Ishikawa (cell line): ENCODE data around the gene PIM2.

Experiments used
- CEBPB ChIP-seq: IDR thresholded peaks from 2 replicates; pipeline ENCODE4 v1.6.1; 2012
- EP300 ChIP-seq: IDR thresholded peaks from 2 replicates; pipeline ENCODE4 v1.6.1; 2012; ENCODE audit warnings: borderline replicate concordance
- RAD21 ChIP-seq: IDR thresholded peaks from 2 replicates; pipeline ENCODE4 v1.6.1; 2012; ENCODE audit warnings: low read depth
- REST ChIP-seq: IDR thresholded peaks from 2 replicates; pipeline ENCODE4 v1.6.1; 2012; ENCODE audit warnings: low read depth, mild to moderate bottlenecking
- TAF1 ChIP-seq: IDR thresholded peaks from 2 replicates; pipeline ENCODE4 v1.6.1; 2012; ENCODE audit warnings: low read depth, mild to moderate bottlenecking
- TCF12 ChIP-seq: IDR thresholded peaks from 2 replicates; pipeline ENCODE4 v1.6.1; 2012; ENCODE audit warnings: low read depth
- YY1 ChIP-seq: IDR thresholded peaks from 2 replicates; pipeline ENCODE4 v1.6.1; 2012; ENCODE audit warnings: low read depth
- ZBTB7A ChIP-seq: IDR thresholded peaks from 2 replicates; pipeline ENCODE4 v1.6.1; 2012; ENCODE audit warnings: low read depth
- TF ChIP-seq, protein P1 (sequence below): IDR thresholded peaks from 2 replicates; pipeline ENCODE4 v1.6.1; 2012
- TF ChIP-seq, protein P2 (sequence below): IDR thresholded peaks from 2 replicates; pipeline ENCODE4 v1.6.1; 2012

DNA sequence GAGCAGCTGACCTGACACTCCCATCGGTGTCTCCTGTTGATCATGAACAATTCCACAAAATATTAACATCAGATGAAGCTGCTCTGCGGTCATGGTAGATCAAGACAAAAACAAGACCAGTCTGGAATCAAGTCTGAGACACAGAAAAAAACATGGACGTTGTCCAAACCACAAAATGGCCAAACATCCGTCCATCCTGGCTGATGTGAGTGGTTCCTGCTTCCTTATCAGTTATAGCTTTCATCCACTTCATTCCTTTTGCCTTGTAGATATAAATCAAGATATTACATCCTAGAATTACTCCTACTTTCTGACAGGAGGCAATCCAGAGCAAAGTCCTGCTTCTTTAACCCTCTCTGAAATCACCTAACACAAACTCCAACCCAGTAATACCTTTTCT, 54.6 kb downstream of the PIM2 start:
- TF ChIP-seq EP300 (no peak), CEBPB (no peak), YY1 (no peak), ZBTB7A (no peak), RAD21 (no peak), TCF12 (no peak), REST (no peak), TAF1 (no peak)
- TF ChIP-seq, protein P1, sequence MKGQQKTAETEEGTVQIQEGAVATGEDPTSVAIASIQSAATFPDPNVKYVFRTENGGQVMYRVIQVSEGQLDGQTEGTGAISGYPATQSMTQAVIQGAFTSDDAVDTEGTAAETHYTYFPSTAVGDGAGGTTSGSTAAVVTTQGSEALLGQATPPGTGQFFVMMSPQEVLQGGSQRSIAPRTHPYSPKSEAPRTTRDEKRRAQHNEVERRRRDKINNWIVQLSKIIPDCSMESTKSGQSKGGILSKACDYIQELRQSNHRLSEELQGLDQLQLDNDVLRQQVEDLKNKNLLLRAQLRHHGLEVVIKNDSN, result no peak
- TF ChIP-seq, protein P2, sequence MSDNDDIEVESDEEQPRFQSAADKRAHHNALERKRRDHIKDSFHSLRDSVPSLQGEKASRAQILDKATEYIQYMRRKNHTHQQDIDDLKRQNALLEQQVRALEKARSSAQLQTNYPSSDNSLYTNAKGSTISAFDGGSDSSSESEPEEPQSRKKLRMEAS, result no peak
